CD14-positive monocyte (primary cell): ENCODE results near the gene PUS1. TPM values are rescaled to one million over a fixed set of nuclear protein-coding genes. Genes with fewer than 3 reads are reported as not detected.
A peak's percentile ranks its signal among the peaks of the same experiment; 100 is the strongest.

Experiments used
- DNase-seq, 3 donors: peaks; one replicate each; pipeline ENCODE4 v3.0.0-alpha.2; 2011 to 2022
- H2AFZ ChIP-seq: 2 replicates; pipeline ENCODE4 v1.6.0; 2012; ENCODE audit warnings: mild to moderate bottlenecking, low read depth, low read length, inconsistent platforms; ENCODE audit not compliant: insufficient read depth, poor library complexity, severe bottlenecking
- H3K27ac ChIP-seq, 2 donors: 1 replicate in 1 of 2; 2 replicates in 1 of 2; pipeline ENCODE4 v1.5.1; 2012 to 2013; ENCODE audit warnings: low read length in 2 of 2, control low read depth in 1 of 2, inconsistent platforms in 1 of 2, low read depth in 1 of 2, mild to moderate bottlenecking in 1 of 2
- H3K27me3 ChIP-seq, 2 donors: one replicate each; pipeline versions ENCODE4 v1.6.0 to v1.6.1; 2011 to 2013; ENCODE audit warnings: low read length in 2 of 2; ENCODE audit not compliant: control insufficient read depth in 2 of 2, insufficient read depth in 2 of 2
- H3K36me3 ChIP-seq, 2 donors: replicated peaks in 1 of 2; 1 replicate in 1 of 2; 2 replicates in 1 of 2; pipeline versions ENCODE4 v1.5.1 to v1.6.1; 2012 to 2013; ENCODE audit warnings: low read length in 2 of 2, control low read depth in 1 of 2, inconsistent platforms in 1 of 2, mild to moderate bottlenecking in 1 of 2; ENCODE audit not compliant: insufficient read depth in 2 of 2, control insufficient read depth in 1 of 2
- H3K4me1 ChIP-seq, 2 donors: 1 replicate in 1 of 2; 2 replicates in 1 of 2; pipeline versions ENCODE4 v1.5.1 to v1.6.1; 2012 to 2013; ENCODE audit warnings: low read length in 2 of 2, control low read depth in 1 of 2, inconsistent platforms in 1 of 2, mild to moderate bottlenecking in 1 of 2, moderate library complexity in 1 of 2; ENCODE audit not compliant: insufficient read depth in 2 of 2, control insufficient read depth in 1 of 2
- H3K4me2 ChIP-seq: replicated peaks from 2 replicates; pipeline ENCODE3; 2012; ENCODE audit warnings: low read length, moderate library complexity, mild to moderate bottlenecking; ENCODE audit not compliant: poor library complexity, severe bottlenecking; ENCODE audit errors: extremely low read depth
- H3K4me3 ChIP-seq, 3 experiments: fragments of 200-600 bp in 1 of 3; sonication (generic) in 1 of 3; replicated peaks in 1 of 3; 1 replicate in 2 of 3; 2 replicates in 1 of 3; pipeline ENCODE4 v1.5.1; 2011 to 2013; ENCODE audit warnings: low read length in 3 of 3, mild to moderate bottlenecking in 3 of 3, control low read depth in 2 of 3, low read depth in 2 of 3, inconsistent platforms in 1 of 3, moderate library complexity in 1 of 3
- H3K79me2 ChIP-seq: 2 replicates; pipeline ENCODE4 v1.6.0; 2012; ENCODE audit warnings: mild to moderate bottlenecking, control low read depth, inconsistent platforms, low read length, moderate library complexity; ENCODE audit not compliant: insufficient read depth
- H3K9ac ChIP-seq: 2 replicates; pipeline ENCODE4 v1.6.0; 2017; ENCODE audit warnings: low read length, mild to moderate bottlenecking; ENCODE audit not compliant: insufficient read depth, poor library complexity, severe bottlenecking
- H3K9me3 ChIP-seq, 2 donors: replicated peaks in 1 of 2; 1 replicate in 1 of 2; 2 replicates in 1 of 2; pipeline versions ENCODE4 v1.5.1 to v1.6.1; 2012 to 2013; ENCODE audit warnings: low read length in 2 of 2, control low read depth in 1 of 2; ENCODE audit not compliant: control insufficient read depth in 1 of 2, insufficient read depth in 1 of 2
- H4K20me1 ChIP-seq: 2 replicates; pipeline ENCODE4 v1.6.0; 2012; ENCODE audit warnings: mild to moderate bottlenecking, low read length, control low read depth, moderate library complexity; ENCODE audit not compliant: insufficient read depth
- H3K27ac Mint-ChIP-seq, 7 donors: one replicate each; pipeline ENCODE4 v1.8.0; 2020; ENCODE audit warnings: mild to moderate bottlenecking in 7 of 7, mixed read lengths in 7 of 7, moderate library complexity in 6 of 7, inconsistent platforms in 2 of 7
- H3K27me3 Mint-ChIP-seq, 3 donors: one replicate each; pipeline ENCODE4 v1.8.0; 2021 to 2022; ENCODE audit warnings: low read depth in 3 of 3, mild to moderate bottlenecking in 3 of 3, mixed read lengths in 3 of 3, moderate library complexity in 3 of 3, inconsistent platforms in 1 of 3
- H3K36me3 Mint-ChIP-seq, 2 donors: one replicate each; pipeline ENCODE4 v1.8.0; 2020; ENCODE audit warnings: mixed read lengths in 2 of 2, inconsistent platforms in 1 of 2, mild to moderate bottlenecking in 1 of 2
- H3K4me1 Mint-ChIP-seq: one replicate; pipeline ENCODE4 v1.8.0; 2020; ENCODE audit warnings: mild to moderate bottlenecking, mixed read lengths
- H3K4me3 Mint-ChIP-seq, 2 donors: one replicate each; pipeline ENCODE4 v1.8.0; 2020; ENCODE audit warnings: mild to moderate bottlenecking in 2 of 2, mixed read lengths in 2 of 2, moderate library complexity in 1 of 2
- H3K9me3 Mint-ChIP-seq, 7 donors: one replicate each; pipeline ENCODE4 v1.8.0; 2020 to 2022; ENCODE audit warnings: mixed read lengths in 7 of 7, mild to moderate bottlenecking in 6 of 7, moderate library complexity in 6 of 7, inconsistent platforms in 2 of 7
- WGBS: methylation state at CpG from one replicate; pipeline ENCODE4 v1.1.5; 2013; ENCODE audit warnings: missing lambda C conversion rate; ENCODE audit not compliant: insufficient coverage; 5-methylcytosine and 5-hydroxymethylcytosine counted together
- intact Hi-C, 2 donors: fragments of 100-400 bp; cut with micrococcal nuclease; formaldehyde crosslinking; loops; one replicate each; pipeline versions ENCODE4 v1.15.0 to v1.15.1; 2023
- polyA plus RNA-seq, 3 donors: library from polyadenylated mRNA; depleted of rRNA in 1 of 3; unstranded in 2 of 3; stranded (reverse) in 1 of 3; fragments of 300-500 nt in 2 of 3; fragments of >200 nt in 1 of 3; fragmentation: Illumina TruSeq in 2 of 3; gene quantifications; 1 replicate in 2 of 3; 2 replicates in 1 of 3; pipeline ENCODE4 v1.2.3, GENCODE V29; 2012 to 2021
- TF ChIP-seq, protein P1 (sequence below): fragments of 200-600 bp; IDR thresholded peaks from one replicate; pipeline ENCODE4 v1.8.0; 2022; ENCODE audit warnings: antibody characterized with exemption, mild to moderate bottlenecking

The PUS1 gene
- polyA plus RNA-seq, 3 donors = 5.1 to 30.9 (median 6.9) TPM

DNA sequence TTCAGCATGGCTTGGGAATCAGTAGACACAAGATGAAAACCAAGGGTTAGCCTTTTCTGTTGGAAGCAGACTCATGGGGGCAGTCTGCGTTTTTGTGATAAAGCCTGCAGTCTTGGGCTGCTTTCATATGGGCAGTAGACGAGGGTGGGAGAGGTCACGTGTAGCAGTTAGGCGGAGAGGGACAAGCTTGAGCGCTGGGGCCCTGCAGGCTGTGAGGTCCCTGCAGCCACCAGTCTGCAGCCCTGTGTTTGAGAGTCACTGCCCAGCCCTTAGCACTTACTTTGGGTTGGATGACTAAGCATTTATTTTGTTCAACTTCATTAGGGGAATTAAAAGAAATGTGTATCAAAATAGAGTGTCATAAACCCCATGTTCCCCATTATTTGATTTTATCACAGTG lies 57.8 kb downstream of the PUS1 start:
- Mint-ChIP-seq H3K4me1 (peaks cover 35% of the 10 kb centered on the region), H3K36me3 (peaks cover 67 to 69% of the 10 kb centered on the region in 2 donors), H3K27ac (peak overlapping the region in 3 of 7 donors; percentile 48 to 66 (median 65)), H3K27me3 (no peaks in the 10 kb centered on the region), H3K4me3 (no peak overlapping the region), H3K9me3 (peaks cover 0 to 2% (median 0%) of the 10 kb centered on the region in 7 donors)
- TF ChIP-seq, protein P1, sequence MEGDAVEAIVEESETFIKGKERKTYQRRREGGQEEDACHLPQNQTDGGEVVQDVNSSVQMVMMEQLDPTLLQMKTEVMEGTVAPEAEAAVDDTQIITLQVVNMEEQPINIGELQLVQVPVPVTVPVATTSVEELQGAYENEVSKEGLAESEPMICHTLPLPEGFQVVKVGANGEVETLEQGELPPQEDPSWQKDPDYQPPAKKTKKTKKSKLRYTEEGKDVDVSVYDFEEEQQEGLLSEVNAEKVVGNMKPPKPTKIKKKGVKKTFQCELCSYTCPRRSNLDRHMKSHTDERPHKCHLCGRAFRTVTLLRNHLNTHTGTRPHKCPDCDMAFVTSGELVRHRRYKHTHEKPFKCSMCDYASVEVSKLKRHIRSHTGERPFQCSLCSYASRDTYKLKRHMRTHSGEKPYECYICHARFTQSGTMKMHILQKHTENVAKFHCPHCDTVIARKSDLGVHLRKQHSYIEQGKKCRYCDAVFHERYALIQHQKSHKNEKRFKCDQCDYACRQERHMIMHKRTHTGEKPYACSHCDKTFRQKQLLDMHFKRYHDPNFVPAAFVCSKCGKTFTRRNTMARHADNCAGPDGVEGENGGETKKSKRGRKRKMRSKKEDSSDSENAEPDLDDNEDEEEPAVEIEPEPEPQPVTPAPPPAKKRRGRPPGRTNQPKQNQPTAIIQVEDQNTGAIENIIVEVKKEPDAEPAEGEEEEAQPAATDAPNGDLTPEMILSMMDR = no peak
- intact Hi-C loops = no loop called here
- no peak overlapping the region for H3K9ac ChIP-seq
- DNase-seq = no peak
- H4K20me1 ChIP-seq = no peaks in the 10 kb centered on the region
- WGBS = 85% methylated on average over 4 of the region's 5 CpGs
- H3K79me2 ChIP-seq = no peaks in the 10 kb centered on the region
- no peaks in the 10 kb centered on the region for H3K27me3 ChIP-seq
- H3K4me3 ChIP-seq = no peak overlapping the region
- H3K36me3 ChIP-seq = peaks cover 51 to 78% of the 10 kb centered on the region in 2 donors
- H3K9me3 ChIP-seq = no peaks in the 10 kb centered on the region
- peak overlapping the region in 1 of 2 donors; percentile 51 for H3K27ac ChIP-seq
- peaks cover 31 to 35% of the 10 kb centered on the region in 2 donors for H3K4me1 ChIP-seq
- no peak overlapping the region for H3K4me2 ChIP-seq
- H2AFZ ChIP-seq = no peak overlapping the region

DNA sequence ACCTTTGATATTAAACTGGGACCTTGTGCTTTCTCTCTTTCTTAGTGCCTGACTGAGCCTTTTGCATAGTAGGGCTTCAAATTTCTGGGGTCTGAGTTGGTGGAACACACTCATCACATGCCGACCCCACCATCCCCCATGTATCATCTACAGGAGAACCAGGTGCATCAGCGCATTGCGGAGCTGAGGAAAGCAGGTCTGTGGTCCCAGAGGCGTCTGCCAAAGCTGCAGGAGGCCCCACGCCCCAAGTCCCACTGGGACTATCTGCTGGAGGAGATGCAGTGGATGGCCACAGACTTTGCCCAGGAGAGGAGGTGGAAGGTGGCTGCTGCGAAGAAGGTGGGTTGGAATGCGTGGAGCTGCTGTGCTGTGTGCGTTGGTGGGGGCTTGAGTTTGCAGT lies 58.5 kb downstream of the PUS1 start:
- no peak overlapping the region for H2AFZ ChIP-seq
- Mint-ChIP-seq H3K4me3 (no peak overlapping the region), H3K9me3 (peaks cover 0 to 2% (median 0%) of the 10 kb centered on the region in 7 donors), H3K27me3 (no peaks in the 10 kb centered on the region), H3K27ac (peak overlapping the region in 1 of 7 donors; percentile 2), H3K4me1 (peaks cover 35% of the 10 kb centered on the region), H3K36me3 (peaks cover 67 to 69% of the 10 kb centered on the region in 2 donors)
- no peak overlapping the region for H3K9ac ChIP-seq
- H3K79me2 ChIP-seq = no peaks in the 10 kb centered on the region
- H3K9me3 ChIP-seq = no peaks in the 10 kb centered on the region
- peaks cover 31 to 35% of the 10 kb centered on the region in 2 donors for H3K4me1 ChIP-seq
- DNase-seq = no peak
- 93% methylated on average over 3 of the region's 8 CpGs for WGBS
- no peaks in the 10 kb centered on the region for H4K20me1 ChIP-seq
- TF ChIP-seq, protein P1 = no peak
- peaks cover 52 to 78% of the 10 kb centered on the region in 2 donors for H3K36me3 ChIP-seq
- no peak overlapping the region for H3K4me2 ChIP-seq
- intact Hi-C loops = no loop called here
- no peak overlapping the region for H3K4me3 ChIP-seq
- H3K27me3 ChIP-seq = no peaks in the 10 kb centered on the region
- H3K27ac ChIP-seq = no peak overlapping the region
